PFSK-1 (cell line): ENCODE results near the gene MEGF6.

Experiments used
- POLR2AphosphoS5 ChIP-seq: IDR thresholded peaks from 2 replicates; pipeline ENCODE4 v1.6.1; 2012; ENCODE audit warnings: low read depth, mild to moderate bottlenecking, control low read depth, low read length, moderate library complexity
- TAF1 ChIP-seq: IDR thresholded peaks from 2 replicates; pipeline ENCODE4 v1.6.1; 2012; ENCODE audit warnings: low read length, control low read depth, borderline replicate concordance; ENCODE audit not compliant: insufficient read depth
- TF ChIP-seq, protein P1 (sequence below), 2 experiments: IDR thresholded peaks; 2 replicates each; pipeline versions ENCODE4 v1.6.1 to v1.8.0; 2011 to 2012; ENCODE audit warnings: low read depth in 2 of 2, low read length in 2 of 2, control low read depth in 1 of 2, inconsistent platforms in 1 of 2, mild to moderate bottlenecking in 1 of 2, moderate library complexity in 1 of 2; ENCODE audit not compliant: insufficient read depth in 1 of 2

DNA sequence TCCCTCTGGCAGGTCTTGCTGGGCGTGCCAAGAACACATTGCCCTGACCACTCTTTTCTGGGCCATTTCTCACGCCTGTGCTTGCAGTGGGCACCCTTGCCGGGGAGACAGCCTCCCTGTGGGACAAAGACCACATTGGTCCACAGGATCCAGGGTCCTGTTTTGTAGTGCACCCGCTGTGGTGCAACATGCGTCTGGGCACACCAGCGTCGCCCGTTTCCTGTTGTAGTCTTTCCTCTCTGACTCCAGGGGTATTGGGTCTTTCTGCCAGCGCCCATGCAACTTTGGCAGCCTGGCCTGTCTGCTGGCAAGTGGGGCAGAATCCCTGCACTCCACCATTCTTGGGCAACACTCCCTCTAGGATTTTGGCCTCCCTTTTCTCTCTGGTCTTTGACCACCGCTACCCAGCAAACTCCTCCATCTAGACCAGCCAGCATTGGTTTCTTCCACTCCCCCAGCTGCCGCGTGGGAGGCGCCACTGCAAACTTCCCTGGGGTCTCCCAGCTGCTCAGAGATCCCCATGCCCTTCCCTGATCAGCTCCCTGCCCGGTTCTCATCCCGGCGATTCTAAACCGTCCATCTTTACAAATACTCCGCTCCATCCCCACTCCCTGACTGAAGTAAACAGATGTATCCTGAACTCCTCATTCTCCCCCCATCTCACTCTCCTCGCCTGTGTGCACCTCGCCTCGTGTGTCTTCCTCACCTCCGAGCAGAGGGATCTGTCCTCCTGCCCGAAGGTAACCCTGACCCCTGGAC is 12.3 kb upstream of the MEGF6 start:
- TF ChIP-seq POLR2AphosphoS5, result no peak
- TF ChIP-seq, protein P1, sequence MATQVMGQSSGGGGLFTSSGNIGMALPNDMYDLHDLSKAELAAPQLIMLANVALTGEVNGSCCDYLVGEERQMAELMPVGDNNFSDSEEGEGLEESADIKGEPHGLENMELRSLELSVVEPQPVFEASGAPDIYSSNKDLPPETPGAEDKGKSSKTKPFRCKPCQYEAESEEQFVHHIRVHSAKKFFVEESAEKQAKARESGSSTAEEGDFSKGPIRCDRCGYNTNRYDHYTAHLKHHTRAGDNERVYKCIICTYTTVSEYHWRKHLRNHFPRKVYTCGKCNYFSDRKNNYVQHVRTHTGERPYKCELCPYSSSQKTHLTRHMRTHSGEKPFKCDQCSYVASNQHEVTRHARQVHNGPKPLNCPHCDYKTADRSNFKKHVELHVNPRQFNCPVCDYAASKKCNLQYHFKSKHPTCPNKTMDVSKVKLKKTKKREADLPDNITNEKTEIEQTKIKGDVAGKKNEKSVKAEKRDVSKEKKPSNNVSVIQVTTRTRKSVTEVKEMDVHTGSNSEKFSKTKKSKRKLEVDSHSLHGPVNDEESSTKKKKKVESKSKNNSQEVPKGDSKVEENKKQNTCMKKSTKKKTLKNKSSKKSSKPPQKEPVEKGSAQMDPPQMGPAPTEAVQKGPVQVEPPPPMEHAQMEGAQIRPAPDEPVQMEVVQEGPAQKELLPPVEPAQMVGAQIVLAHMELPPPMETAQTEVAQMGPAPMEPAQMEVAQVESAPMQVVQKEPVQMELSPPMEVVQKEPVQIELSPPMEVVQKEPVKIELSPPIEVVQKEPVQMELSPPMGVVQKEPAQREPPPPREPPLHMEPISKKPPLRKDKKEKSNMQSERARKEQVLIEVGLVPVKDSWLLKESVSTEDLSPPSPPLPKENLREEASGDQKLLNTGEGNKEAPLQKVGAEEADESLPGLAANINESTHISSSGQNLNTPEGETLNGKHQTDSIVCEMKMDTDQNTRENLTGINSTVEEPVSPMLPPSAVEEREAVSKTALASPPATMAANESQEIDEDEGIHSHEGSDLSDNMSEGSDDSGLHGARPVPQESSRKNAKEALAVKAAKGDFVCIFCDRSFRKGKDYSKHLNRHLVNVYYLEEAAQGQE (IDR thresholded peaks at IDR 0.05; ENCODE audit: insufficient read depth in 1 of 2, low read depth in 2 of 2, low read length in 2 of 2), result no peak
- TF ChIP-seq TAF1, result no peak
